Spleen (tissue), 7 donors: ENCODE data around the gene XRCC4.

Experiments used
- CTCF ChIP-seq, 11 experiments: fragments of 200-600 bp in 7 of 11; fragments of 450-650 bp in 4 of 11; sonication (generic) in 4 of 11; IDR thresholded peaks in 8 of 11; conservative IDR thresholded peaks in 3 of 11; 1 replicate in 7 of 11; 2 replicates in 4 of 11; pipeline versions ENCODE4 v1.4.0 to v1.8.0; 2016 to 2021; ENCODE audit warnings: antibody characterized with exemption in 11 of 11, inconsistent platforms in 4 of 11, mild to moderate bottlenecking in 1 of 11
- POLR2A ChIP-seq, 3 donors: fragments of 450-650 bp; IDR thresholded peaks; one replicate each; pipeline ENCODE4 v1.5.1; 2017; ENCODE audit warnings: antibody characterized with exemption in 3 of 3, mild to moderate bottlenecking in 1 of 3
- POLR2AphosphoS5 ChIP-seq, 3 donors: sonication (generic); formaldehyde crosslinking; IDR thresholded peaks; one replicate each; pipeline ENCODE4 v1.5.1; 2017; ENCODE audit warnings: antibody characterized with exemption in 3 of 3
- donor health status: DM: no; HTN: no; CAD: no; lungs with moderate emphysema.
- donor health status: DM: no; HTN: no; CAD: no.
- donor health status: DM: no; HTN: no; CAD: no.

GRCh38 chr5:83244516-83244915 lies 167.2 kb downstream of the XRCC4 start:
- TF ChIP-seq CTCF (IDR thresholded peaks at IDR 0.05 in 8 of 11, conservative IDR thresholded peaks at IDR 0.05 in 3 of 11): no peak
- no peak for TF ChIP-seq POLR2AphosphoS5 (IDR thresholded peaks at IDR 0.05)
- no peak for TF ChIP-seq POLR2A (IDR thresholded peaks at IDR 0.05)
